Liver (tissue), 9 donors: ENCODE data around the gene NOSIP. TPM values are rescaled to one million over a fixed set of nuclear protein-coding genes. Genes with fewer than 3 reads are reported as not detected.
A peak's percentile ranks its signal among the peaks of the same experiment; 100 is the strongest.

ENCODE experiments used
- DNase-seq: peaks from one replicate; pipeline ENCODE4 v3.0.0-alpha.2; 2017; ENCODE audit warnings: low spot score
- H3K27ac ChIP-seq, 2 donors: one replicate each; pipeline ENCODE4 v1.7.0; 2013; ENCODE audit warnings: inconsistent platforms in 2 of 2, low read length in 2 of 2, control low read depth in 1 of 2, low read depth in 1 of 2, mild to moderate bottlenecking in 1 of 2
- H3K27me3 ChIP-seq, 4 donors: one replicate each; pipeline versions ENCODE4 v1.6.1 to v1.7.0; 2013; ENCODE audit warnings: low read length in 3 of 4, inconsistent platforms in 1 of 4, mild to moderate bottlenecking in 1 of 4, moderate library complexity in 1 of 4; ENCODE audit not compliant: control insufficient read depth in 4 of 4, insufficient read depth in 4 of 4
- H3K36me3 ChIP-seq, 4 donors: one replicate each; pipeline versions ENCODE4 v1.6.1 to v1.7.0; 2013; ENCODE audit warnings: low read length in 3 of 4, mild to moderate bottlenecking in 3 of 4, low read depth in 1 of 4, moderate library complexity in 1 of 4; ENCODE audit not compliant: control insufficient read depth in 4 of 4, insufficient read depth in 3 of 4
- H3K4me1 ChIP-seq, 4 donors: one replicate each; pipeline versions ENCODE4 v1.6.1 to v1.7.0; 2013; ENCODE audit warnings: low read length in 3 of 4, mild to moderate bottlenecking in 3 of 4, moderate library complexity in 1 of 4; ENCODE audit not compliant: control insufficient read depth in 4 of 4, insufficient read depth in 4 of 4
- H3K4me3 ChIP-seq, 3 donors: one replicate each; pipeline versions ENCODE4 v1.6.1 to v1.7.0; 2013; ENCODE audit warnings: low read length in 3 of 3, control low read depth in 1 of 3, low read depth in 1 of 3, mild to moderate bottlenecking in 1 of 3
- H3K9ac ChIP-seq, 2 donors: one replicate each; pipeline ENCODE4 v1.7.0; 2013; ENCODE audit warnings: low read length in 2 of 2, mild to moderate bottlenecking in 2 of 2, moderate library complexity in 2 of 2, control low read depth in 1 of 2, low read depth in 1 of 2
- H3K9me3 ChIP-seq, 4 donors: one replicate each; pipeline versions ENCODE4 v1.6.1 to v1.7.0; 2013; ENCODE audit warnings: low read length in 3 of 4; ENCODE audit not compliant: control insufficient read depth in 4 of 4
- EGR1 ChIP-seq, 2 donors: IDR thresholded peaks; 2 replicates each; pipeline ENCODE4 v1.6.1; 2016 to 2018; ENCODE audit warnings: antibody characterized with exemption in 2 of 2, low read depth in 2 of 2
- FOXA1 ChIP-seq: IDR thresholded peaks from 2 replicates; pipeline ENCODE4 v1.6.1; 2016; ENCODE audit warnings: antibody characterized with exemption
- FOXA2 ChIP-seq: IDR thresholded peaks from 2 replicates; pipeline ENCODE4 v1.6.1; 2016; ENCODE audit warnings: antibody characterized with exemption
- GABPA ChIP-seq, 2 donors: IDR thresholded peaks in 1 of 2; conservative IDR thresholded peaks in 1 of 2; 2 replicates each; pipeline ENCODE4 v1.6.1; 2016; ENCODE audit warnings: antibody characterized with exemption in 2 of 2, mild to moderate bottlenecking in 1 of 2, moderate library complexity in 1 of 2
- HNF4A ChIP-seq, 2 donors: conservative IDR thresholded peaks; 2 replicates each; pipeline ENCODE4 v1.6.1; 2016; ENCODE audit warnings: antibody characterized with exemption in 2 of 2, mild to moderate bottlenecking in 2 of 2
- HNF4G ChIP-seq: IDR thresholded peaks from 2 replicates; pipeline ENCODE4 v1.6.1; 2016; ENCODE audit warnings: antibody characterized with exemption
- JUND ChIP-seq, 2 donors: IDR thresholded peaks; 2 replicates each; pipeline ENCODE4 v1.6.1; 2016; ENCODE audit warnings: antibody characterized with exemption in 2 of 2
- NR2F2 ChIP-seq: IDR thresholded peaks from 2 replicates; pipeline ENCODE4 v1.6.1; 2016; ENCODE audit warnings: antibody characterized with exemption
- RAD21 ChIP-seq, 2 donors: IDR thresholded peaks; 2 replicates each; pipeline ENCODE4 v1.6.1; 2016; ENCODE audit warnings: antibody characterized with exemption in 2 of 2, mild to moderate bottlenecking in 2 of 2
- REST ChIP-seq: IDR thresholded peaks from 2 replicates; pipeline ENCODE4 v1.6.1; 2016; ENCODE audit warnings: antibody characterized with exemption, mild to moderate bottlenecking
- RXRA ChIP-seq, 2 donors: IDR thresholded peaks; 2 replicates each; pipeline ENCODE4 v1.6.1; 2017 to 2018; ENCODE audit warnings: antibody characterized with exemption in 2 of 2, mild to moderate bottlenecking in 1 of 2
- SP1 ChIP-seq: IDR thresholded peaks from 2 replicates; pipeline ENCODE4 v1.6.1; 2018; ENCODE audit warnings: antibody characterized with exemption, mild to moderate bottlenecking
- TAF1 ChIP-seq: conservative IDR thresholded peaks from 2 replicates; pipeline ENCODE4 v1.6.1; 2016; ENCODE audit warnings: antibody characterized with exemption, mild to moderate bottlenecking
- YY1 ChIP-seq: IDR thresholded peaks from 2 replicates; pipeline ENCODE4 v1.6.1; 2016; ENCODE audit warnings: antibody characterized with exemption, mild to moderate bottlenecking
- WGBS: extraction: QIAGEN DNeasy Blood & Tissue Kit; methylation state at CpG from one replicate; pipeline ENCODE4 v1.1.7; 2013; 5-methylcytosine and 5-hydroxymethylcytosine counted together
- polyA plus RNA-seq, 2 donors: library from polyadenylated mRNA; stranded (reverse) in 1 of 2; unstranded in 1 of 2; fragments of 200-250 nt in 1 of 2; fragments of >200 nt in 1 of 2; fragmentation: Nextera tagmentation in 1 of 2; extraction: Ambion mirVana in 1 of 2; gene quantifications; one replicate each; pipeline versions ENCODE4 v1.2.1 to v1.2.3, GENCODE V29; 2013 to 2015
- total RNA-seq, 2 donors: library from RNA; depleted of rRNA; stranded (reverse); fragments of >200 nt; gene quantifications; one replicate each; pipeline ENCODE4 v1.2.3, GENCODE V29; 2014
- TF ChIP-seq, protein P1 (sequence below): IDR thresholded peaks from 2 replicates; pipeline ENCODE4 v1.6.1; 2016; ENCODE audit warnings: antibody characterized with exemption
- TF ChIP-seq, protein P2 (sequence below): IDR thresholded peaks from 2 replicates; pipeline ENCODE4 v1.6.1; 2016; ENCODE audit warnings: antibody characterized with exemption
- TF ChIP-seq, protein P3 (sequence below): IDR thresholded peaks from 2 replicates; pipeline ENCODE4 v1.6.1; 2016; ENCODE audit warnings: antibody characterized with exemption
- TF ChIP-seq, protein P4 (sequence below): fragments of 150-350 bp; IDR thresholded peaks from 2 replicates; pipeline ENCODE4 v1.5.1; 2017; ENCODE audit warnings: improper control_type of control experiment, low read depth, low read length; ENCODE audit not compliant: missing input control
- donor health status: healthy.
- donor health status: healthy.
- donor health status: healthy.
- donor health status: healthy.
- donor health status: healthy.

Gene NOSIP
- total and polyA plus RNA-seq, 4 donors, result 19.3 to 45.2 (median 30.5) TPM

GRCh38 chr19:49590071-49590970, 10.0 kb upstream of the NOSIP start:
- DNase-seq, result peak; percentile 97
- H3K9ac ChIP-seq, result peak overlapping the region; percentile 49 to 75
- H3K4me1 ChIP-seq, result peaks cover 0 to 21% (median 15%) of the 10 kb centered on the region in 4 donors
- no peaks in the 10 kb centered on the region for H3K27me3 ChIP-seq
- H3K36me3 ChIP-seq, result peaks cover 0 to 9% (median 3%) of the 10 kb centered on the region in 4 donors
- peak; percentile 91 for TF ChIP-seq EGR1 (IDR thresholded peaks at IDR 0.05; ENCODE audit: low read depth in 2 of 2)
- TF ChIP-seq HNF4G, result no peak
- TF ChIP-seq, protein P1, sequence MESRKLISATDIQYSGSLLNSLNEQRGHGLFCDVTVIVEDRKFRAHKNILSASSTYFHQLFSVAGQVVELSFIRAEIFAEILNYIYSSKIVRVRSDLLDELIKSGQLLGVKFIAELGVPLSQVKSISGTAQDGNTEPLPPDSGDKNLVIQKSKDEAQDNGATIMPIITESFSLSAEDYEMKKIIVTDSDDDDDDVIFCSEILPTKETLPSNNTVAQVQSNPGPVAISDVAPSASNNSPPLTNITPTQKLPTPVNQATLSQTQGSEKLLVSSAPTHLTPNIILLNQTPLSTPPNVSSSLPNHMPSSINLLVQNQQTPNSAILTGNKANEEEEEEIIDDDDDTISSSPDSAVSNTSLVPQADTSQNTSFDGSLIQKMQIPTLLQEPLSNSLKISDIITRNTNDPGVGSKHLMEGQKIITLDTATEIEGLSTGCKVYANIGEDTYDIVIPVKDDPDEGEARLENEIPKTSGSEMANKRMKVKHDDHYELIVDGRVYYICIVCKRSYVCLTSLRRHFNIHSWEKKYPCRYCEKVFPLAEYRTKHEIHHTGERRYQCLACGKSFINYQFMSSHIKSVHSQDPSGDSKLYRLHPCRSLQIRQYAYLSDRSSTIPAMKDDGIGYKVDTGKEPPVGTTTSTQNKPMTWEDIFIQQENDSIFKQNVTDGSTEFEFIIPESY, result no peak
- TF ChIP-seq SP1, result peak; percentile 65
- TF ChIP-seq FOXA1, result no peak
- no peak for TF ChIP-seq JUND (IDR thresholded peaks at IDR 0.05)
- peak in 1 of 2 donors; percentile 28 for TF ChIP-seq GABPA (IDR thresholded peaks at IDR 0.05 in 1 of 2, conservative IDR thresholded peaks at IDR 0.05 in 1 of 2)
- TF ChIP-seq RAD21 (IDR thresholded peaks at IDR 0.05), result no peak
- peak; percentile 84 for TF ChIP-seq TAF1
- peak in 1 of 2 donors; percentile 9 for TF ChIP-seq HNF4A (conservative IDR thresholded peaks at IDR 0.05)
- TF ChIP-seq NR2F2, result peak; percentile 68
- TF ChIP-seq RXRA (IDR thresholded peaks at IDR 0.05), result peak in 1 of 2 donors; percentile 13
- TF ChIP-seq, protein P2, sequence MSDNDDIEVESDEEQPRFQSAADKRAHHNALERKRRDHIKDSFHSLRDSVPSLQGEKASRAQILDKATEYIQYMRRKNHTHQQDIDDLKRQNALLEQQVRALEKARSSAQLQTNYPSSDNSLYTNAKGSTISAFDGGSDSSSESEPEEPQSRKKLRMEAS, result no peak
- TF ChIP-seq, protein P3, sequence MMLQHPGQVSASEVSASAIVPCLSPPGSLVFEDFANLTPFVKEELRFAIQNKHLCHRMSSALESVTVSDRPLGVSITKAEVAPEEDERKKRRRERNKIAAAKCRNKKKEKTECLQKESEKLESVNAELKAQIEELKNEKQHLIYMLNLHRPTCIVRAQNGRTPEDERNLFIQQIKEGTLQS, result no peak
- TF ChIP-seq FOXA2, result no peak
- TF ChIP-seq REST, result no peak
- TF ChIP-seq, protein P4, sequence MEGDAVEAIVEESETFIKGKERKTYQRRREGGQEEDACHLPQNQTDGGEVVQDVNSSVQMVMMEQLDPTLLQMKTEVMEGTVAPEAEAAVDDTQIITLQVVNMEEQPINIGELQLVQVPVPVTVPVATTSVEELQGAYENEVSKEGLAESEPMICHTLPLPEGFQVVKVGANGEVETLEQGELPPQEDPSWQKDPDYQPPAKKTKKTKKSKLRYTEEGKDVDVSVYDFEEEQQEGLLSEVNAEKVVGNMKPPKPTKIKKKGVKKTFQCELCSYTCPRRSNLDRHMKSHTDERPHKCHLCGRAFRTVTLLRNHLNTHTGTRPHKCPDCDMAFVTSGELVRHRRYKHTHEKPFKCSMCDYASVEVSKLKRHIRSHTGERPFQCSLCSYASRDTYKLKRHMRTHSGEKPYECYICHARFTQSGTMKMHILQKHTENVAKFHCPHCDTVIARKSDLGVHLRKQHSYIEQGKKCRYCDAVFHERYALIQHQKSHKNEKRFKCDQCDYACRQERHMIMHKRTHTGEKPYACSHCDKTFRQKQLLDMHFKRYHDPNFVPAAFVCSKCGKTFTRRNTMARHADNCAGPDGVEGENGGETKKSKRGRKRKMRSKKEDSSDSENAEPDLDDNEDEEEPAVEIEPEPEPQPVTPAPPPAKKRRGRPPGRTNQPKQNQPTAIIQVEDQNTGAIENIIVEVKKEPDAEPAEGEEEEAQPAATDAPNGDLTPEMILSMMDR, result peak; percentile 20
- peak; percentile 60 for TF ChIP-seq YY1
- H3K4me3 ChIP-seq, result peak overlapping the region; percentile 87 to 95 (median 95)
- H3K9me3 ChIP-seq, result no peaks in the 10 kb centered on the region
- under 1% methylated on average over 58 of the region's 58 CpGs for WGBS
- peak overlapping the region; percentile 89 to 93 for H3K27ac ChIP-seq
